ENCODE data around the gene GPR179. TPM values are rescaled to one million over a fixed set of nuclear protein-coding genes. Genes with fewer than 3 reads are reported as not detected.

Gene GPR179
- total RNA-seq, 1 experiment from 2014 or later: 0.17 TPM

DNA sequence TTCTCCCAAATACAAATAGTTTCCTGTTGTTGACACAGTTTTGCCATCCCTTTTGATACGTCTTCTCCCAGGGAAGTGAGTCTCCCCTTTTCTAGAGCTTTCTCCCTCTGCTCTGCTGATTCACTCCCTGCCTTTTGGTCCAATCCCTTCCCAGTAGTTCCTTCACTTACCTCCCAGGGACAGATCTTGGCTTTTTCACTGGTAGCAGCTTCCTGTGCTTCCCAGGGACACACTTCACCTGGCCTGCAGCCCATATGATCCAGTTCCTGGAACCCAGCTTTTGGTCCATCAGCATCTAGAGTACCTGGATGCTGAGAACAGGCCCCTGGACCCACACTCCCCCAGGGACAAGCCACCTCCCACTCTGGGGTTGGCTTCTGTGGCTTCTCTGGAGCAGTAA, 15.8 kb downstream of the GPR179 start:
- intact Hi-C loops (cut with micrococcal nuclease): no loop called here
- no TSS peak for BruUV-seq (replicated peaks)
- RAD21 ChIA-PET (ENCODE audit: low non-redundant PET in 1 of 2, low total read pairs in 2 of 2, uncharacterized antibody in 2 of 2, unreplicated experiment in 2 of 2): no interaction called here

More for the DNA sequence above, 15.8 kb downstream of the GPR179 start:
- Histone ChIP-seq H3K9me3 (ENCODE audit: control insufficient read depth in 1 of 2, insufficient read depth in 1 of 2, low read depth in 1 of 2, low read length in 2 of 2) (no peaks in the 10 kb centered on the region), H3K4me1 (ENCODE audit: control insufficient read depth in 1 of 2, insufficient read depth in 2 of 2, low read length in 2 of 2) (no peaks in the 10 kb centered on the region), H3K4me3 (replicated peaks in 1 of 2; ENCODE audit: low read depth in 1 of 2, low read length in 2 of 2) (no peak overlapping the region), H3K9me2 (ENCODE audit: insufficient read depth) (no peaks in the 10 kb centered on the region), H3K4me2 (ENCODE audit: low read length) (no peak overlapping the region), H3K79me2 (ENCODE audit: insufficient read depth, low read length) (no peaks in the 10 kb centered on the region), H3K9ac (ENCODE audit: low read length) (no peak overlapping the region), H3K27me3 (ENCODE audit: insufficient read depth, low read length) (no peaks in the 10 kb centered on the region), H2AFZ (ENCODE audit: low read depth, low read length, poor library complexity, severe bottlenecking) (no peak overlapping the region), H4K20me1 (ENCODE audit: insufficient read depth) (no peaks in the 10 kb centered on the region), H3K36me3 (ENCODE audit: control insufficient read depth in 1 of 2, insufficient read depth in 2 of 2, low read length in 2 of 2) (peaks cover 4% of the 10 kb centered on the region in 2 experiments), H3K27ac (ENCODE audit: low read depth, low read length) (no peak overlapping the region)
- ATAC-seq (no peak), DNase-seq (ENCODE audit: low read depth, low spot score) (no peak)
- TF ChIP-seq, protein P1, sequence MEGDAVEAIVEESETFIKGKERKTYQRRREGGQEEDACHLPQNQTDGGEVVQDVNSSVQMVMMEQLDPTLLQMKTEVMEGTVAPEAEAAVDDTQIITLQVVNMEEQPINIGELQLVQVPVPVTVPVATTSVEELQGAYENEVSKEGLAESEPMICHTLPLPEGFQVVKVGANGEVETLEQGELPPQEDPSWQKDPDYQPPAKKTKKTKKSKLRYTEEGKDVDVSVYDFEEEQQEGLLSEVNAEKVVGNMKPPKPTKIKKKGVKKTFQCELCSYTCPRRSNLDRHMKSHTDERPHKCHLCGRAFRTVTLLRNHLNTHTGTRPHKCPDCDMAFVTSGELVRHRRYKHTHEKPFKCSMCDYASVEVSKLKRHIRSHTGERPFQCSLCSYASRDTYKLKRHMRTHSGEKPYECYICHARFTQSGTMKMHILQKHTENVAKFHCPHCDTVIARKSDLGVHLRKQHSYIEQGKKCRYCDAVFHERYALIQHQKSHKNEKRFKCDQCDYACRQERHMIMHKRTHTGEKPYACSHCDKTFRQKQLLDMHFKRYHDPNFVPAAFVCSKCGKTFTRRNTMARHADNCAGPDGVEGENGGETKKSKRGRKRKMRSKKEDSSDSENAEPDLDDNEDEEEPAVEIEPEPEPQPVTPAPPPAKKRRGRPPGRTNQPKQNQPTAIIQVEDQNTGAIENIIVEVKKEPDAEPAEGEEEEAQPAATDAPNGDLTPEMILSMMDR (IDR thresholded peaks at IDR 0.05 in 2 of 3, conservative IDR thresholded peaks at IDR 0.05 in 1 of 3; ENCODE audit: borderline replicate concordance in 1 of 3, insufficient read depth in 1 of 3, low read depth in 2 of 3, low read length in 2 of 3): no peak
- TF ChIP-seq CBX3 (IDR thresholded peaks at IDR 0.05; ENCODE audit: low read depth) (no peak), POLR2A (IDR thresholded peaks at IDR 0.05; ENCODE audit: borderline replicate concordance, extremely low read depth, insufficient read depth, insufficient read length) (no peak), EZH2phosphoT487 (IDR thresholded peaks at IDR 0.05; ENCODE audit: borderline replicate concordance) (no peak), SIN3A (IDR thresholded peaks at IDR 0.05; ENCODE audit: low read depth) (no peak), ZNF274 (IDR thresholded peaks at IDR 0.05; ENCODE audit: low read depth, low read length) (no peak)
- TF ChIP-seq, protein P2, sequence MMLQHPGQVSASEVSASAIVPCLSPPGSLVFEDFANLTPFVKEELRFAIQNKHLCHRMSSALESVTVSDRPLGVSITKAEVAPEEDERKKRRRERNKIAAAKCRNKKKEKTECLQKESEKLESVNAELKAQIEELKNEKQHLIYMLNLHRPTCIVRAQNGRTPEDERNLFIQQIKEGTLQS (IDR thresholded peaks at IDR 0.05): no peak
- POLR2A ChIA-PET: no interaction called here
- CTCF ChIA-PET: interaction anchor here (1.5 kb wide), 1 partner anchor 22 kb away, joined by 4 read pairs; no protein-coding TSS in a partner anchor

All from HCT116 (cell line).